Loucy (cell line): ENCODE results near the gene NID2.

Experiments used
- H2AFZ ChIP-seq: fragments of 200-600 bp; sonication (generic); 2 replicates; pipeline ENCODE4 v1.6.0; 2016; ENCODE audit warnings: antibody characterized with exemption, mild to moderate bottlenecking, low read length, moderate library complexity
- H3F3A ChIP-seq: fragments of 200-600 bp; 2 replicates; pipeline ENCODE4 v1.6.0; 2016; ENCODE audit warnings: antibody characterized with exemption, low read depth, mild to moderate bottlenecking
- H3K27me3 ChIP-seq: fragments of 200-600 bp; sonication (generic); 2 replicates; pipeline ENCODE4 v1.6.1; 2014; ENCODE audit warnings: low read length, mild to moderate bottlenecking; ENCODE audit not compliant: insufficient read depth, poor library complexity, severe bottlenecking
- H3K36me3 ChIP-seq: fragments of 200-600 bp; sonication (generic); 2 replicates; pipeline ENCODE4 v1.6.1; 2016; ENCODE audit warnings: low read length; ENCODE audit not compliant: insufficient read depth
- H3K4me1 ChIP-seq: fragments of 200-600 bp; sonication (generic); 2 replicates; pipeline ENCODE4 v1.5.1; 2014; ENCODE audit warnings: low read length, mild to moderate bottlenecking; ENCODE audit not compliant: insufficient read depth, poor library complexity, severe bottlenecking
- H3K4me2 ChIP-seq: fragments of 200-600 bp; sonication (generic); 2 replicates; pipeline ENCODE4 v1.6.0; 2014; ENCODE audit warnings: antibody characterized with exemption, low read length, low read depth, mild to moderate bottlenecking; ENCODE audit not compliant: poor library complexity, severe bottlenecking
- H3K4me3 ChIP-seq: fragments of 200-600 bp; sonication (generic); 2 replicates; pipeline ENCODE4 v1.5.1; 2014; ENCODE audit warnings: low read length, mild to moderate bottlenecking, mixed read lengths; ENCODE audit not compliant: poor library complexity, severe bottlenecking
- H3K79me2 ChIP-seq: fragments of 200-600 bp; sonication (generic); 2 replicates; pipeline ENCODE4 v1.6.1; 2014; ENCODE audit warnings: low read length; ENCODE audit not compliant: insufficient read depth
- H3K9ac ChIP-seq: fragments of 200-600 bp; sonication (generic); 2 replicates; pipeline ENCODE4 v1.6.0; 2014; ENCODE audit warnings: mild to moderate bottlenecking, low read depth, low read length, moderate library complexity; ENCODE audit not compliant: poor library complexity, severe bottlenecking
- H3K9me2 ChIP-seq: fragments of 200-600 bp; sonication (generic); replicated peaks from 2 replicates; pipeline ENCODE4 v1.6.1; 2016; ENCODE audit warnings: low read depth, low read length, mixed read lengths
- H3K9me3 ChIP-seq: fragments of 200-600 bp; sonication (generic); 2 replicates; pipeline ENCODE4 v1.6.1; 2014; ENCODE audit warnings: mild to moderate bottlenecking, antibody characterized with exemption, low read length, low read depth; ENCODE audit not compliant: insufficient read depth
- H4K20me1 ChIP-seq: fragments of 200-600 bp; sonication (generic); 2 replicates; pipeline ENCODE4 v1.6.0; 2014; ENCODE audit warnings: antibody characterized with exemption, low read length, mild to moderate bottlenecking; ENCODE audit not compliant: insufficient read depth, poor library complexity, severe bottlenecking
- CTCF ChIP-seq: fragments of 200-600 bp; sonication (generic); conservative IDR thresholded peaks from 2 replicates; pipeline ENCODE4 v1.5.1; 2014; ENCODE audit warnings: mild to moderate bottlenecking, antibody characterized with exemption, low read length
- EZH2phosphoT487 ChIP-seq: fragments of 200-600 bp; IDR thresholded peaks from 2 replicates; pipeline ENCODE4 v1.6.1; 2018; ENCODE audit warnings: antibody characterized with exemption, mild to moderate bottlenecking, moderate library complexity, borderline replicate concordance

NID2 gene

GRCh38 chr14:52011523-52011922 lies 57.3 kb downstream of the NID2 start:
- H3K9me3 ChIP-seq, result no peaks in the 10 kb centered on the region
- no peak overlapping the region for H3K4me2 ChIP-seq
- H3K79me2 ChIP-seq, result peaks cover 5% of the 10 kb centered on the region; the same call in 1 of the 2 replicates
- H3K9me2 ChIP-seq, result no peaks in the 10 kb centered on the region
- H3K4me1 ChIP-seq, result no peaks in the 10 kb centered on the region
- no peaks in the 10 kb centered on the region for H3F3A ChIP-seq
- TF ChIP-seq CTCF (no peak), EZH2phosphoT487 (no peak)
- no peak overlapping the region for H2AFZ ChIP-seq
- H4K20me1 ChIP-seq, result no peaks in the 10 kb centered on the region
- H3K4me3 ChIP-seq, result no peak overlapping the region
- H3K9ac ChIP-seq, result no peak overlapping the region
- H3K27me3 ChIP-seq, result no peaks in the 10 kb centered on the region
- H3K36me3 ChIP-seq, result peaks cover 58% of the 10 kb centered on the region

GRCh38 chr14:52010173-52010693 lies 58.6 kb downstream of the NID2 start:
- H3K4me1 ChIP-seq, result no peaks in the 10 kb centered on the region
- peaks cover 5% of the 10 kb centered on the region; the same call in 1 of the 2 replicates for H3K79me2 ChIP-seq
- no peaks in the 10 kb centered on the region for H3K27me3 ChIP-seq
- peaks cover 70% of the 10 kb centered on the region for H3K36me3 ChIP-seq
- no peak overlapping the region for H2AFZ ChIP-seq
- no peaks in the 10 kb centered on the region for H4K20me1 ChIP-seq
- no peaks in the 10 kb centered on the region for H3F3A ChIP-seq
- no peak overlapping the region for H3K4me2 ChIP-seq
- no peaks in the 10 kb centered on the region for H3K9me2 ChIP-seq
- no peaks in the 10 kb centered on the region for H3K9me3 ChIP-seq
- TF ChIP-seq CTCF (no peak), EZH2phosphoT487 (no peak)
- H3K9ac ChIP-seq, result no peak overlapping the region
- no peak overlapping the region for H3K4me3 ChIP-seq

- no peaks in the 10 kb centered on the region for H3K9me2 ChIP-seq
- no peaks in the 10 kb centered on the region for H3F3A ChIP-seq
- no peak overlapping the region for H2AFZ ChIP-seq
- no peaks in the 10 kb centered on the region for H4K20me1 ChIP-seq
- H3K9me3 ChIP-seq, result no peaks in the 10 kb centered on the region
- H3K4me2 ChIP-seq, result no peak overlapping the region
- H3K36me3 ChIP-seq, result peaks cover 91% of the 10 kb centered on the region
- no peak overlapping the region for H3K4me3 ChIP-seq
- H3K27me3 ChIP-seq, result no peaks in the 10 kb centered on the region
- TF ChIP-seq CTCF (no peak), EZH2phosphoT487 (no peak)
- peaks cover 5% of the 10 kb centered on the region; the same call in 1 of the 2 replicates for H3K79me2 ChIP-seq
- H3K9ac ChIP-seq, result no peak overlapping the region
- H3K4me1 ChIP-seq, result no peaks in the 10 kb centered on the region
These were observed 60.7 kb downstream of the NID2 start for GRCh38 chr14:52008136-52008535.
